IMR-90 (cell line): Measurements from ENCODE around the gene TMEM126A. TPM values are rescaled to one million over a fixed set of nuclear protein-coding genes. Genes with fewer than 3 reads are reported as not detected.

Experiments used
- ATAC-seq: fragments of 200-7000 bp; cut with Tn5 transposase; 2 replicates; pipeline ENCODE4 v1.9.1; 2020; ENCODE audit warnings: low read depth, mild to moderate bottlenecking, moderate library complexity
- BruUV-seq: library from RNA; stranded (reverse); fragments of 400-500 nt; replicated peaks from 2 replicates; lab custom pipeline; 2021; lab: Mats Ljungman, UMichigan
- CTCF ChIA-PET: fragments of 300-600 bp; formaldehyde crosslinking; extraction: SDS; loops from one replicate; lab custom pipeline; 2021; ENCODE audit warnings: antibody characterized with exemption; lab: Yijun Ruan, JAX
- POLR2A ChIA-PET: fragments of 300-600 bp; sonication (Branson Sonifier 250); formaldehyde crosslinking; loops from one replicate; lab custom pipeline; 2022; ENCODE audit warnings: antibody characterized with exemption; ENCODE audit not compliant: unreplicated experiment; lab: Charles Lee
- DNase-seq: peaks from one replicate; pipeline ENCODE4 v3.0.0; 2013
- H2AFZ ChIP-seq: replicated peaks from 2 replicates; pipeline ENCODE3; 2013; ENCODE audit warnings: low read length, mild to moderate bottlenecking; ENCODE audit not compliant: poor library complexity
- H2AK5ac ChIP-seq: 2 replicates; pipeline ENCODE4 v1.6.1; 2013; ENCODE audit warnings: low read depth, low read length, inconsistent platforms
- H2AK9ac ChIP-seq: replicated peaks from 2 replicates; pipeline ENCODE3; 2013; ENCODE audit warnings: mild to moderate bottlenecking, low read depth, low read length, moderate library complexity; ENCODE audit not compliant: poor library complexity
- H2BK120ac ChIP-seq: 2 replicates; pipeline ENCODE4 v1.6.1; 2013; ENCODE audit warnings: low read depth, low read length, inconsistent platforms
- H2BK15ac ChIP-seq: 3 replicates; pipeline ENCODE4 v1.6.1; 2013; ENCODE audit warnings: low read depth, low read length, inconsistent platforms
- H2BK20ac ChIP-seq: 2 replicates; pipeline ENCODE4 v1.6.1; 2013; ENCODE audit warnings: low read depth, mild to moderate bottlenecking, inconsistent platforms, low read length, moderate library complexity
- H2BK5ac ChIP-seq: 2 replicates; pipeline ENCODE4 v1.6.1; 2013; ENCODE audit warnings: mild to moderate bottlenecking, low read depth, low read length, inconsistent platforms; ENCODE audit not compliant: poor library complexity, severe bottlenecking
- H3K14ac ChIP-seq: replicated peaks from 2 replicates; pipeline ENCODE4 v1.6.1; 2013; ENCODE audit warnings: low read depth, low read length, inconsistent platforms
- H3K18ac ChIP-seq: 2 replicates; pipeline ENCODE4 v1.6.1; 2013; ENCODE audit warnings: low read depth, low read length, control low read depth
- H3K23ac ChIP-seq: 2 replicates; pipeline ENCODE4 v1.6.1; 2013; ENCODE audit warnings: low read depth, low read length, inconsistent platforms
- H3K27ac ChIP-seq: 2 replicates; pipeline ENCODE4 v1.5.1; 2013; ENCODE audit warnings: mild to moderate bottlenecking, control low read depth, low read length; ENCODE audit not compliant: insufficient read depth
- H3K27me3 ChIP-seq: 2 replicates; pipeline ENCODE4 v1.6.1; 2013; ENCODE audit warnings: low read length; ENCODE audit not compliant: control insufficient read depth, insufficient read depth
- H3K36me3 ChIP-seq: 2 replicates; pipeline ENCODE4 v1.6.1; 2013; ENCODE audit warnings: low read length, mixed read lengths; ENCODE audit not compliant: control insufficient read depth, insufficient read depth
- H3K4ac ChIP-seq: 2 replicates; pipeline ENCODE4 v1.6.1; 2013; ENCODE audit warnings: low read depth, low read length, inconsistent platforms
- H3K4me1 ChIP-seq: 2 replicates; pipeline ENCODE4 v1.6.1; 2013; ENCODE audit warnings: low read length, mixed read lengths; ENCODE audit not compliant: control insufficient read depth, insufficient read depth
- H3K4me2 ChIP-seq: 2 replicates; pipeline ENCODE4 v1.6.1; 2013; ENCODE audit warnings: low read depth, mild to moderate bottlenecking, control low read depth, low read length, moderate library complexity
- H3K4me3 ChIP-seq: 2 replicates; pipeline ENCODE4 v1.5.1; 2013; ENCODE audit warnings: low read depth, mild to moderate bottlenecking, control low read depth, low read length, moderate library complexity; ENCODE audit not compliant: insufficient read depth
- H3K56ac ChIP-seq: 2 replicates; pipeline ENCODE4 v1.6.1; 2013; ENCODE audit warnings: low read length, inconsistent platforms; ENCODE audit not compliant: insufficient read depth; ENCODE audit errors: extremely low read depth
- H3K79me1 ChIP-seq, 2 experiments: 2 replicates each; pipeline ENCODE4 v1.6.1; 2013; ENCODE audit warnings: low read length in 2 of 2, inconsistent platforms in 1 of 2, low read depth in 1 of 2
- H3K9ac ChIP-seq: 2 replicates; pipeline ENCODE4 v1.6.1; 2013; ENCODE audit warnings: low read depth, low read length, control low read depth
- H3K9me1 ChIP-seq: 2 replicates; pipeline ENCODE4 v1.6.1; 2013; ENCODE audit warnings: low read length, inconsistent platforms; ENCODE audit not compliant: insufficient read depth
- H3K9me3 ChIP-seq: 2 replicates; pipeline ENCODE4 v1.6.1; 2013; ENCODE audit warnings: low read length; ENCODE audit not compliant: control insufficient read depth, insufficient read depth
- H4K20me1 ChIP-seq: 2 replicates; pipeline ENCODE4 v1.6.1; 2013; ENCODE audit warnings: low read length, inconsistent platforms; ENCODE audit not compliant: insufficient read depth
- H4K5ac ChIP-seq: 2 replicates; pipeline ENCODE4 v1.6.1; 2013; ENCODE audit warnings: mild to moderate bottlenecking, low read depth, low read length, control low read depth
- H4K8ac ChIP-seq, 2 experiments: 2 replicates each; pipeline ENCODE4 v1.6.1; 2013; ENCODE audit warnings: low read depth in 2 of 2, low read length in 2 of 2, control low read depth in 1 of 2, inconsistent platforms in 1 of 2
- H4K91ac ChIP-seq: 2 replicates; pipeline ENCODE4 v1.6.1; 2013; ENCODE audit warnings: low read depth, low read length, inconsistent platforms; ENCODE audit not compliant: insufficient read depth
- CEBPB ChIP-seq: IDR thresholded peaks from 2 replicates; pipeline ENCODE4 v1.6.1; 2012; ENCODE audit warnings: low read depth, low read length, improper control_type of control experiment
- ELK1 ChIP-seq: fragments of 150-350 bp; IDR thresholded peaks from 2 replicates; pipeline ENCODE4 v1.6.1; 2016; ENCODE audit warnings: low read depth, mild to moderate bottlenecking, low read length, moderate library complexity, borderline replicate concordance
- FOS ChIP-seq: fragments of 150-350 bp; IDR thresholded peaks from 2 replicates; pipeline ENCODE4 v1.6.1; 2016; ENCODE audit warnings: low read depth, low read length
- MAFK ChIP-seq: IDR thresholded peaks from 2 replicates; pipeline ENCODE4 v1.6.1; 2012; ENCODE audit warnings: low read depth, low read length, improper control_type of control experiment
- MAZ ChIP-seq: IDR thresholded peaks from 2 replicates; pipeline ENCODE4 v1.6.1; 2012; ENCODE audit warnings: low read depth, mild to moderate bottlenecking, low read length, improper control_type of control experiment, moderate library complexity, borderline replicate concordance
- MXI1 ChIP-seq: IDR thresholded peaks from 2 replicates; pipeline ENCODE4 v1.6.1; 2012; ENCODE audit warnings: low read depth, mild to moderate bottlenecking, low read length, moderate library complexity, borderline replicate concordance
- NFE2L2 ChIP-seq: fragments of 150-350 bp; IDR thresholded peaks from 2 replicates; pipeline ENCODE4 v1.6.1; 2016; ENCODE audit warnings: low read depth, mild to moderate bottlenecking, low read length
- RCOR1 ChIP-seq: IDR thresholded peaks from 2 replicates; pipeline ENCODE4 v1.6.1; 2012; ENCODE audit warnings: mild to moderate bottlenecking, low read length, improper control_type of control experiment; ENCODE audit not compliant: insufficient replicate concordance
- RFX5 ChIP-seq: IDR thresholded peaks from 2 replicates; pipeline ENCODE4 v1.8.0; 2012; ENCODE audit warnings: low read depth, mild to moderate bottlenecking, low read length, moderate library complexity
- SMC3 ChIP-seq: fragments of 150-350 bp; IDR thresholded peaks from 2 replicates; pipeline ENCODE4 v1.6.1; 2016; ENCODE audit warnings: low read depth, mild to moderate bottlenecking, antibody characterized with exemption, low read length, moderate library complexity
- WGBS, 2 experiments: methylation state at CpG; one replicate each; pipeline versions ENCODE4 v1.1.5 to v1.1.7; 2013; ENCODE audit warnings: missing lambda C conversion rate in 2 of 2; ENCODE audit not compliant: insufficient read length in 1 of 2; ENCODE audit errors: extremely low coverage in 2 of 2; 5-methylcytosine and 5-hydroxymethylcytosine counted together
- dilution Hi-C: fragments of 300-500 bp; cut with HindIII; formaldehyde crosslinking; loops from one replicate; pipeline ENCODE4 v1.14.3; 2018; ENCODE audit warnings: low sequenced_read_pairs; ENCODE audit not compliant: unreplicated experiment
- in situ Hi-C: fragments of 300-500 bp; cut with MboI; formaldehyde crosslinking; loops from 3 replicates; pipeline ENCODE4 v1.14.3; 2019; ENCODE audit warnings: low sequenced_read_pairs, inconsistent platforms, mixed read lengths
- intact Hi-C: fragments of 100-400 bp; cut with micrococcal nuclease; formaldehyde crosslinking; loops from 2 replicates; pipeline ENCODE4 v1.10.0; 2022
- polyA plus RNA-seq, 3 experiments: library from polyadenylated mRNA; depleted of rRNA; stranded (reverse); fragments of >200 nt; gene quantifications; 2 replicates each; pipeline ENCODE4 v1.2.3, GENCODE V29; 2012; ENCODE audit warnings: low replicate concordance in 1 of 3
- total RNA-seq: library from RNA; depleted of rRNA; stranded (reverse); fragments of >200 nt; gene quantifications from 2 replicates; pipeline ENCODE4 v1.2.3, GENCODE V29; 2012

The TMEM126A gene
- total and polyA plus RNA-seq, 2 of the 4 experiments (the other 2 are of a cell fraction) = 34.9 to 60.4 TPM

GRCh38 chr11:85679576-85679975, 31.8 kb downstream of the TMEM126A start:
- TF ChIP-seq MXI1 (no peak), SMC3 (no peak), NFE2L2 (no peak), RCOR1 (no peak), RFX5 (no peak), MAFK (no peak), ELK1 (no peak), MAZ (no peak), FOS (no peak), CEBPB (no peak)
- no peak overlapping the region for H2BK120ac ChIP-seq
- H3K4me1 ChIP-seq = no peaks in the 10 kb centered on the region
- H3K14ac ChIP-seq = no peak overlapping the region
- H2AFZ ChIP-seq = no peak overlapping the region
- H3K9me3 ChIP-seq = no peaks in the 10 kb centered on the region
- no peak overlapping the region for H3K9ac ChIP-seq
- no peak overlapping the region for H4K8ac ChIP-seq
- peaks cover 6 to 14% of the 10 kb centered on the region in 2 experiments for H3K79me1 ChIP-seq
- H2BK5ac ChIP-seq = no peak overlapping the region
- BruUV-seq = no TSS peak
- no peak overlapping the region for H3K27ac ChIP-seq
- no peaks in the 10 kb centered on the region; the same call in 1 of the 2 replicates for H3K9me1 ChIP-seq
- in situ Hi-C loops (loop anchor here (25.0 kb wide), 1 partner anchor 608 kb away; no protein-coding TSS in a partner anchor), intact Hi-C loops (no loop called here), dilution Hi-C loops (no loop called here)
- no peak overlapping the region for H3K4me2 ChIP-seq
- no peak overlapping the region for H2BK15ac ChIP-seq
- no peak overlapping the region for H3K23ac ChIP-seq
- no peaks in the 10 kb centered on the region for H3K36me3 ChIP-seq
- 60% methylated on average over 1 of the region's 4 CpGs; no CpG with 5 or more reads in 1 of the 2 experiments for WGBS, 2 experiments
- no peak overlapping the region for H2AK5ac ChIP-seq
- no peak overlapping the region for H2AK9ac ChIP-seq
- H3K27me3 ChIP-seq = no peaks in the 10 kb centered on the region
- H4K91ac ChIP-seq = no peak overlapping the region
- ChIA-PET POLR2A (no interaction called here), CTCF (interaction anchor here (2.3 kb wide), 1 partner anchor 10 kb away, joined by 8 read pairs; no protein-coding TSS in a partner anchor)
- H4K20me1 ChIP-seq = no peaks in the 10 kb centered on the region
- H3K18ac ChIP-seq = no peak overlapping the region
- H3K4me3 ChIP-seq = no peak overlapping the region
- no peak overlapping the region for H3K56ac ChIP-seq
- H2BK20ac ChIP-seq = no peak overlapping the region
- ATAC-seq = no peak
- H3K4ac ChIP-seq = no peak overlapping the region
- H4K5ac ChIP-seq = no peak overlapping the region
- no peak for DNase-seq
